SH-SY5Y (cell line): ENCODE measurements around the gene TOM1L2.

Experiments
- GATA2 ChIP-seq: IDR thresholded peaks from 2 replicates; pipeline ENCODE4 v1.6.1; 2011; ENCODE audit warnings: mild to moderate bottlenecking, low read depth, low read length
- GATA3 ChIP-seq: IDR thresholded peaks from 2 replicates; pipeline ENCODE4 v1.6.1; 2011; ENCODE audit warnings: low read depth, mild to moderate bottlenecking, low read length, moderate library complexity

- TF ChIP-seq GATA2 = no peak
- no peak for TF ChIP-seq GATA3
Observed at GRCh38 chr17:18002171-18002570, 30.0 kb upstream of the TOM1L2 start.
